Pons (tissue), 1 donor: ENCODE measurements around the gene CHIC2.
"Not testable (repeated sequence)": the region's sequence is repeated elsewhere in the genome, so short reads cannot be mapped to it uniquely, and the experiment has no call there.

Experiments
- DNase-seq: peaks from one replicate; pipeline ENCODE4 v3.0.0-alpha.2; 2016; ENCODE audit warnings: low spot score

CHIC2 gene

GRCh38 chr4:54064317-54065111 lies at the start of gene CHIC2:
Gene CHIC2, minus strand, starts transcription at chr4:54064605. Its CDS starts 305 bp downstream, at chr4:54064300.
- peak; percentile 74 for DNase-seq

GRCh38 chr4:54113206-54113605 lies 48.8 kb upstream of the CHIC2 start:
- DNase-seq = not testable (repeated sequence)

- no peak for DNase-seq
Measured at GRCh38 chr4:54110019-54110416, 45.6 kb upstream of the CHIC2 start.

- DNase-seq = no peak
Measured at GRCh38 chr4:54109241-54110018, 45.0 kb upstream of the CHIC2 start.

- no peak for DNase-seq
Measured at GRCh38 chr4:54107951-54108748, 43.7 kb upstream of the CHIC2 start.

GRCh38 chr4:54104907-54105306 lies 40.5 kb upstream of the CHIC2 start:
- DNase-seq = no peak

- no peak for DNase-seq
Measured at GRCh38 chr4:54103190-54103574, 38.8 kb upstream of the CHIC2 start.

- DNase-seq = no peak
Measured at GRCh38 chr4:54102531-54103106, 38.2 kb upstream of the CHIC2 start.

- no peak for DNase-seq
Measured at GRCh38 chr4:54101190-54102041, 37.0 kb upstream of the CHIC2 start.

GRCh38 chr4:54100595-54101189 lies 36.3 kb upstream of the CHIC2 start:
- DNase-seq = no peak

GRCh38 chr4:54099748-54100574 lies 35.6 kb upstream of the CHIC2 start, which contains the start of gene GSX2:
Gene GSX2, plus strand, starts transcription at chr4:54100163. Its CDS starts 182 bp downstream, at chr4:54100345.
- no peak for DNase-seq

GRCh38 chr4:54099287-54099747 lies 34.9 kb upstream of the CHIC2 start:
- DNase-seq = no peak

- DNase-seq = no peak
Measured at GRCh38 chr4:54098375-54098774, 34.0 kb upstream of the CHIC2 start.

GRCh38 chr4:54097152-54097551 lies 32.7 kb upstream of the CHIC2 start:
- DNase-seq = no peak

- DNase-seq = no peak
Measured at GRCh38 chr4:54096295-54096962, 32.0 kb upstream of the CHIC2 start.

GRCh38 chr4:54095110-54095825 lies 30.9 kb upstream of the CHIC2 start:
- no peak for DNase-seq

- no peak for DNase-seq
Measured at GRCh38 chr4:54094451-54094850, 30.0 kb upstream of the CHIC2 start.
